Measurements from ENCODE around the gene PKD2L2.
"Not testable (repeated sequence)": the region's sequence is repeated elsewhere in the genome, so short reads cannot be mapped to it uniquely, and the experiment has no call there.

PKD2L2 gene

DNA sequence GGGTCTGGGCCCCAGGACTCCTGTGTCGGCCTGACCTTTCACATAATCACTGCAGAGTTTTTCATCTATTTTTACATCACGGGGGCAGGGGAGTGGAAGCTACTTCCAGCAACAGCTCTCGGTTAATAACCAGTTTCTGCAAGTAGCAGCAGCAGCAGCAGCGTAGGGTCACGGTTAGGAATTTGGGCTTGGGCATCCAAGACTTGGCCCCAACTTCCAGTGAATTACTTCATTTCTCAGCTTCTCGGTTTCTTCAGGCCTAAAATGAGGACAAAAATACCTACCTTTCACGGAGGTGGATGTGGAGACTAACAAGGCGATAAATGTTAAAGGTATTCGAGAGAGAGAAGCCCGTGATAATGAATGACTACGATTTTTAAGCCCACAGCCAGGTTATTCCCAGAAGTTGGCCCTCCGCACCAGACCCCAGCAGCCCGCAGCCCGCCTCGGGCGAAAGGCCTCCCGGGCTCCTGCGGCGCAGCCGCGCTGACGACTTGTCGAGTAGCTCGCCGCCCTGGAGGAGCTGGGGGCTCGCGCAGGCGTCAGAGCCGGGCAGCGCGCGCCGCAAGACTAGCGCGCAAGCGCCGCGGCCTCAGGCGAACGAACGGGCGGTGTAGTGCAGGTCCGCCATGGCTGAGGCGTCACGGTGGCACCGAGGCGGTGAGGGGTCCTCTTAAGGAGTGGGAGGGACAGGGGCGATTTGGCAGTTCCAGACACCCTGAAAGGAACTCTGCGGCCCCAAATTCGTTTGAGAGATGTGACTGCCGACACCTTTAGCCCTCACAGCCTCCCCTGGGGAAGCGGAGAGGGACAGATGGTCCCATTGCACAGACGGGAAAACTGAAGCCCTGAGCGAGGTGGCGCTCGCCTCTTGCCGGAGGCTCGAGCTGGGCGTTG lies at the start of gene PKD2L2:
Gene PKD2L2 (plus strand): TSS at position 595 of the 897 bp plus-strand sequence. CDS start 35 bp downstream, at position 630.
- DNase-seq = peak; percentile 78

DNA sequence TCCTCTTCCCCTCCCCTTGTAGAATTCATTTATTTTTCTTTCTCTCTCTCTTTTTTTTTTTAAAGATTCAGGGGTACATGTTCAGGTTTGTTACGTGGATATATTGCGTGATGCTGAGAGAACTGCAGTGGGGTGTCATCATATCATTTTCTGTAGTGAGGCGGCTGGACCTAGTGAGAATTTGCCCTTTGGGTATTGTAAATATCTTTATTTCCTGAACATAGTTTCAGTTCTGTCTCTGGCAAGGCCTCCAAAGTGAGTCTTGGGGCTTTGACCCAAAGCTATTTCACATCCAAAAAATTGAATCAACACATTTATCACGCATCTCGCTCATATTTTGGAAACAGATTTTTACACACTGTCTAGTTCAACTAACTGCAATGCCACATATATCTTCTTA lies 47.0 kb upstream of the PKD2L2 start:
- no peak for DNase-seq

DNA sequence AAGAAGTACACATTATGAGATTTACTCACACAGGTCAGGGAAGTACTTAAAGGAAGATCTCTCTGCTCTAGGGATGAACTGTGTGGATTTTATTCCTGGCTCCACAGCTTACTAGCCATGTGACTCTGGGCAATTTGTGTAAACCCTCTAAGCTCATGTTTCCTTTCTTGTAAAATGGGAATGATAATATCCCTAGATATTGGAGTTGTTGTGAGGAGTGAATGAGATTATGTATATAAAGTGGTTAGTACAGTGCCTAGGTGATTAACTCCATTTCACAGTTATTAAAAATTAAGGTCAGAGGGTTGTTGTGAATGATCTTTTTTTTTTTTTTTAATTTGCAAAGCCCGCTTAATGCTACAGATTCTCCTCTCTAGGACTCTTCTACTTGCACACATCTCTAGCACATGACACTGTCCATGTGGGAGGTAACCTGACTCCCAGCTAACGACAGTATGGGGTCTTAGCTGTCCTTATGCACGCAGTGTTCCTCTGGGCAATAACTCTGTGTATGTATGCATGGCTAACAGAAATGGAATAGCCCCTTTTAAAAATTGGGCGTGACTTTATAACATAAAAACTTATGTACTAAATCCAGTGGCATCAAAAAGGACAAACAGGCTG lies 45.5 kb upstream of the PKD2L2 start:
- no peak for DNase-seq

DNA sequence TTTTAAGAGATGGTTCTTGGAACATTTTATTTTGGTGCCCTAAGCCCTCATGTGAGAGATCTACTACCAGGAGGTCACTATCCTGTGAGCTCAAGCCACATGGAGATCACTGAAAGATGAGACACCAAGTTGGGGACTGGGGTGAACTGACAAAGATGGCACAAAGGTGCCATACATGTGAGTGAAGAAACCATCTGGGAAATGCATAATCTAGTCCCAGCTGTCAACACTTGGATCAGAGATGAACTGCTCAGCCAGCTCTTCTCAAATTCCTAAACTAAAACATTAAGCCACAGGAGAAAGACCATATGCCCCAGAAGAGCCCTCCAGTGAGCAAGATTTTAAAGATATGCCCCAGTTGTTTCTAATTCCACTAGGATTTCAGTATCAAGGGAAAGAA lies 43.8 kb upstream of the PKD2L2 start:
- no peak for DNase-seq

DNA sequence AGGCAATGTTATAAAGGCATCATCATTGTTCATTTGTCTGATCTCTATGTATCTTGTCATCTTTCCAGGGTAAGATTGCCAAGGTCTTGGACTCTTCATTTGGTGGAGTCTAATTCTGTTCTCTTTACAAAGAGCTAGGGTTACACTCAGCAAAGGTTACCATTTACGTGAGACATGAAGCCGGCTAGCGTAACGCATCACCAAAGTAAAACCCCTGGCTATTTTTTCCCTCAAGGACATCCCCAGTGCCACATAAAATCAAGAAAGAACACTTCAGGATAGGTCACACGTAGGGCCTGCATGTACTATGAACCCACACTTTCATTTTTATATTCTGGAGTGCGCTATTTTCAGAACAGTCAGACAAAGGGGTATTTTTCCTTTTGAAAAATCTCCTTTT lies 41.6 kb upstream of the PKD2L2 start:
- DNase-seq = no peak

DNA sequence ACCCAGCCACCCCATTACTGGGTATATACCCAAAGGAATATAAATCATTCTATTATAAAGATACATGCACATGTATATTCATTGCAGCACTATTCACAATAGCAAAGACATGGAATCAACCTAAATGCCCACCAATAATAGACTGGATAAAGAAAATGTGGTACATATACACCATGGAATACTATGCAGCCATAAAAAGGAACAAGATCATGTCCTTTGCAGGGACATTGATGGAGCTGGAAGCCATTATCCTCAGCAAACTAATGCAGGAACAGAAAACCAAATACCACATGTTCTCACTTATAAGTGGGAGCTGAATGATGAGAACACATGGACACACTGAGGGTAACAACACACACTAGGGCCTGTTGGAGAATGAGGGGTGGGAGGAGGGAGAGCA lies 36.1 kb upstream of the PKD2L2 start:
- not testable (repeated sequence) for DNase-seq

DNA sequence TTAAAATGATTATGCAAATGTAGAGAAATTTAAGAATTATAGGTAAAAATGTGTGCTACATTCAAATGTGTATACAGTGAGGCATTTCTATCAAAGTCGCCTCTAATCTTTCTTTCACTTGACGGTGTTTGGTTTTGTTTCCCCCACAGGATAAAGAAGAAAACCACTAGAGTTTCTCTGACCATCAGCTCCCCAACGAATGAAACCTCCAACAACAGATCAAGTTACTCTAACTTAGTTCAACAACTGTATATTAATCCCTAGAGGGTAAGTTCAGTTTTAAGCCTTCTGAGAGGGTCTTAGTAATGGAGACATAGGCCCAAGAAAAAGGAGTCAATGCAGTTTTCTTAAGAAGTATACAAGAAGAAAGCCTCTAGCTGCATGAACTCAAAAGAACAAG lies 33.1 kb upstream of the PKD2L2 start:
- DNase-seq = no peak

DNA sequence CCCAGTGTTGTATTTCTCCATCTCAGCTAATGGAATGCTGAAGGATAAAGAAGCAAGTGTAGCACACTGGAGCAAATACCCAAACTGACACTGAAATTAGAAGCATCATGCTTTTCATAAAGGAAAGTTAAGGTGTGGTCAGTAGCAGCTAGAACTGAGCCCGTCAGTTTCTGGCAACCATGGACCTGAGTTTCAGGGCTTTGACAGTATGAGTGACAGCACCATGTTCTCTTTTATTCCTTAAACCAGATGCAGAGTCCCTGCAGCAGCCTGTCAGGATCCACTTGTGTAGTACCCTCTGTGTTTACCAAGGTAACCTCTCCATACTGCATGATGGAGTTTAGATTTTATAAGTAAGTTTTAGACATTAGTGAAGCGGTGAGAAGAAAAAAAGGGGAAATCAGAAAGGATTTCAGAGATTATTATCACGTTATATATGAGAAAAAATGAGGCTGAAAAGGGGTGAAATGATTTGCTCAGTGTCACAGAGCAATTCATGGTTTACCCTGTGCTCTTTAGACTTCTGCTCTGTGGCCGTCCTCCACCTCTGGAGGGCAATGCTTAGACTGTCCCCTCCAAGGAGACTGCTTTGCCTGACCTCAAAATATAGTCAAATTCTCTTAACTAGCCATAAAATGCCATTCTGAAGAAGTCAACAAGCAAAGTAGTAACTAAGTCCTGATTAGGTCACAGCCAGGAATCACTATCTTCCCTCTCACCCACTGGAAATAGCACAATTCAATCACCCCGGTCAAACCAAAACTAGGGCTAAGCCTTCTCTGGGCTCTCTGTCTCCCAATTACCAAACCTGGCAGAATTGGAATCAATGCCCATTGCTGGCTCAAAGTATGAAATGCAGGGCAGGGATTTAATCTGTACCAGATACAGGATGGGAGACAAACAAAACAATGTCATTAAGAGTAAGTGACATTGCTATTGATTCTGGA lies 32.1 kb upstream of the PKD2L2 start:
- no peak for DNase-seq

DNA sequence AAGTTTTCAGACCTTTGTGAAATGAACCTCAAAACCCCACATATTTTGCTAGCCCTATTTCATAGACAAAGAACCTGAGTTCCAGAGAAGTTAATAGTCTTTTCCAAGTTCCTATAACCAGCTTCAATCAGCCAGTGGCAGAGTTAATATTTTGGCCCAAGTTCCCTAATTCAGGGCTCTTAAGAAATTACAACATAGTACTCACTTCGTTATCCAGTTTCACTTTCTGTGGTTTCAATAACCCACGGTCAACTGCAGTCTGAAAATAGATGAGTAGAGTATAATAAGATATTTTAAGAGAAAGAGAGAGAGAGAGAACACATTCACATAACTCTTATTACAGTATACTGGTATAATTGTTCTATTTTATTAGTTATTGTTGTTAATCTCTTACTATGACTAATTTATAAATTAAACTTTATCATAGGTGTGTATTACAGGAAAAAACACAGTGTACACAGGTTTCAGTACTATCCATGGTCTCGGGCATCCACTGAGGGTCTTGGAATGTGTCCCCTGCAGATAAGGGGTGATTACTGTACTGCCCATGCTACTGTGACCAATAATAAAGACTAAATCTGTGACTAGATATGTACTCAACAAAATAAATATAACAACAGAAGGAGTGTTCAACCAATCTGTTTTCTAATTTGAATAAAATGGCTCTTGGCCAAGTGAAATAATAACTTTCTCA lies 30.9 kb upstream of the PKD2L2 start:
- no peak for DNase-seq

DNA sequence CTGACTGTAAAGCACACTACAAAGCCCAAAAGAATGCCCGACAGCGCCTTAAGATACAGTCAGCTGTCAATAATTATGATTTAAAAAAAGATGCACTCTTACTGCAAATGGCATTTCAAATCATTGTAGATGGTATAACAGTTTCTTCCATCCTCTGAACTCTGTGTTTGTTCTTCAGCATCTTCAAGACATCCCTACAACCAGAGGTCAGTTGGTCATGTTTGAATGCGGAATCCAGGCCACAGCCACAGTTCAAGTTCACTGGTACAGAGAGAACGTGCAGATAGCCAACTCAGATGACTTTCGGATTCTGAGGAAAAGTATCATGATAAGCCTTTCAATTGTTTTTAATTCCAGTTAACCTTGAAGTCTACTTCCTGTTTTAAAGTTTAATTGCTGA lies 30.3 kb upstream of the PKD2L2 start:
- DNase-seq = no peak

DNA sequence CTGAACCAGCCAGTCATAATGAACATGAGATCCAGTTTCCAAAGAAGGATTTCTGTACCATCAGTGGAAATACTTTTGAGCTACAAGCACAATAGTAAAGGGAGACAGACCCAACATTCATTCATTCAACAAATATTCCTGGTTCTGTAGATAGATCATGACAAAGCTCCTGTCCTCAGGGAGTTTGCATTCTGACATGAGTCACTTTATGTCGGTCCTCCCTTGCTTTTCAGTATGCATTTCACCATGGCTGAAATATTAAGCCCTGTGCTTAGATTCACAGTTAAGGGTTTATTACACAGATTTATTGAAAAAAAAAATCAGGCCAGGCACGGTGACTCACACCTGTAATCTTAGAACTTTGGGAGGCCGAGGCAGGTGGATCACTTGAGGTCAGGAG lies 27.0 kb upstream of the PKD2L2 start:
- no peak for DNase-seq

DNA sequence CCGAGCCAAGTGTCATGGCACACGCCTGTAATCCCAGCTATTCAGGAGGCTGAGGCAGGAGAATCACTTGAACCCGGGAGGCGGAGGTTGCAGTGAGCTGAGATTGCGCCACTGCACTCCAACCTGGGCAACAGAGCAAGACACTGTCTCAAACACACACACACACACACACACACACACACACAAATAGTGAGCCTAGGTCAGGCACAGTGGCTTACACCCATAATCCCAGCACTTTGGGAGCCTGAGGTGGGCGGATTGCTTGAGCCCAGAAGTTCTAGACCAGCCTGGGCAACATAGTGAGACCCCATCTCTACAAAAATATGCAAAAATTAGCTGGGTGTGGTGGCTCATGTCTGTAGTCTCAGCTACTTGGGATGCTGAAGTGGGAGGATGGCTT lies 25.6 kb upstream of the PKD2L2 start:
- DNase-seq = not testable (repeated sequence)

DNA sequence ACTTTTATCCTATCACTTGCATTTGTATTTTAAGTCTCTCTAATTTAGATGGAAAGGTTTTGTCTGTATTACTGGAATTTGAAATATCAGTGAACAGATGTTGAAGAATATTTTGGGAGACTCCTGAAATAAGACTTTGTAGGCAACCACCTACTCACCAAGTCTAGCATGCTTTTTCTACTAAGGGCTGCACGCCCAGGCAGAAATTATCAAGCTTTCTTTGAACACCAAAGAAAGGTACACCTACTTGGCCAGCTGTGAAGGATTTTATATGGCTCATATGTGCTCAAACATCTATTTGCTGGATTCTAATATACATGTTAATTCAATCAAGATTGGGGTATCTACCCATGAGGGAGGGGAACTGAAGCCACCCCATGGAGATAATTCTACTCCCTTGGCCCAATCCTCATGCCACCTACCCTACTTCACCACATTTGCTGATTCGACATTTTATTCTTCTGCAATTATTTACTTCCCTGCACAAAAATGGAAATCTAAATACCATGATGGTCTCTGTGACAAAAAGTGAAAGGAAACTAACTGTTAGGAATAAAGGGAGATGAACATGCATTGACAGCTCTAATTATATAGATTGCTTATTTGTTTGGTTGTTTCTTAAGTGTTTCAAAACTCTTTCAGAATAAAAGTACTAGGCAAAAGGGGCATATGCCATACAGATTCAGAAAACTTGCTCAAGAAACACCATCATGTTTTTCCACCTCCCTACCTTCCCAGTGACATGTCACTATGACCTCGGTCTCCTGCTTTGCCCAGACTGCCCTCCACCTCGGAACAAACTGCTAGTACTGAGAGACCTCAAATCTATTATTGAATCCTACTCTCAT lies 22.5 kb upstream of the PKD2L2 start:
- no peak for DNase-seq

DNA sequence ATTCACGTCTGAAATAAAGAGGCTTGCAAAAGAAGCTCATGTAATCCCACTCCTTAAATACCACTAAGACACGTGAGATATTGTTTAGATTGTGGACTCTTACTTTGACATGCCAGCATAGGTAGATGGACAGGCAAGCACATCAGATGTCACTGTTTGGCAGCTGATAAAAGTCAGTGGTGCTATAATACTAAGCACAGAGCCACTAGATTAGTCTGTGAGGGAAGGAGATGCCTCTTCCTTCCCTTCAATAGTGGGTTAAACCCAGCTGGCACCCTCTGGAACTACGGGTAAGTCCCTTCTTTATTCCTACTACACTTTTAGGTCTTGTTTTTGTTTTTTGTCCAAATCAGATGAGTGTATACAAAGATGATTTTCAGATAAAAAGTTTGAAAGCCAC lies 21.6 kb upstream of the PKD2L2 start, which contains the start of gene MYOT:
Gene MYOT (plus strand): TSS at position 197 of the 400 bp plus-strand sequence. CDS start 2,792 bp downstream, outside the sequence.
- no peak for DNase-seq

DNA sequence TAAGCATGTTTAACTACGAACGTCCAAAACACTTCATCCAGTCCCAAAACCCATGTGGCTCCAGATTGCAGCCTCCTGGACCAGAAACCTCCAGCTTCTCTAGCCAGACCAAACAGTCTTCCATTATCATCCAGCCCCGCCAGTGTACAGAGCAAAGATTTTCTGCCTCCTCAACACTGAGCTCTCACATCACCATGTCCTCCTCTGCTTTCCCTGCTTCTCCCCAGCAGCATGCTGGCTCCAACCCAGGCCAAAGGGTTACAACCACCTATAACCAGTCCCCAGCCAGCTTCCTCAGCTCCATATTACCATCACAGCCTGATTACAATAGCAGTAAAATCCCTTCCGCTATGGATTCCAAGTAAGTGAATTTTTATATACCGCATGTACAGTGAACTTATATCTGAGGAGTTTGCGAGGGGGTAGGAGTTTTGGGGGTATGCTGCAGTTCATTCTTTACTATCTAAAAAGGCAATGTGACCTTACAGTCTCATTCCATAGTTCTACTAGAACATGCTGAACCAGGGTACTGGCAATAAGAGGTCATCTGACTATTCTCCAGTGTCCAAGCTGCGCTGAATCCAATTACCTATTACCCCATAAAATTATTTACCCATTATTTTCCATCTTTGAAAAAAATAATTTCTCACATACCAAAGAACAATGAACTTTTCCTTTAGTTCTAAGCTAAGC lies 18.5 kb upstream of the PKD2L2 start:
- DNase-seq = no peak

DNA sequence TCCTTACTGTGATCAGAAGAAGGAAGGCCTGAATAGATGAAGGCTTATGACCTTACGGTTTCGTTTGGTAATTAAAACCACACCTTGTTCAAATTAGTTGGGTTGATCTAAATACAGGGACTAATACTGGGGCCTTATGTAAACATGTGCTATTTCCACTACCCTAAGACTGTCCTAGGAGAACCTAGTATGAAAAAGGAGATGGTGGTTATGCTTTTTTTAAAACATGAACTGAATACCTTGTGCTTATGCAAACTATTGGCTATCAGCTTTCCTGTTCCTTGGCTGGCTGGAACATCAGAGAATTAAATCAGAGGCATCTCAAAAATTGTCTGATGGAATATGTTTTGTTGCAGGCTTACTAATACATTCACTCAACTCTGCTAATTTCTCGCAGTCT lies 17.7 kb upstream of the PKD2L2 start:
- DNase-seq = no peak

DNA sequence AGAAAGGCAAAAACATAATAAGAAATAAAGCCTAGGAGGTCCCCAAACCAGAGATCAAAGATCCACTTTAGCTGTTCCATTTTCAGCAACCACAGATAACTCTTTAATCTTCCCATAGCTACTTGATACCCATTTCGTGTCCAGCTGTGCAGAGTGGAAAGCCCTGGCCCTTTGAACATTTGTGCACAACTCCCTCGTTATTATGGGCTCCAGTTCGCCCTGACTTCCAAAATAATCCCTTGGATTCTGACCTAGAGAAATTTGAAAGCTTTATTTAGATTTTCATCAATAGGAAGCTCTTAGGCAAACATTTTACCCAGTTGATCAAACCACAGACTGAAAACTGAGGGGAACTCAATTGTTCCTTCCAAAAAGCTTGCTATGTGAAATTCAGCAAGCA lies 16.8 kb upstream of the PKD2L2 start:
- no peak for DNase-seq

DNA sequence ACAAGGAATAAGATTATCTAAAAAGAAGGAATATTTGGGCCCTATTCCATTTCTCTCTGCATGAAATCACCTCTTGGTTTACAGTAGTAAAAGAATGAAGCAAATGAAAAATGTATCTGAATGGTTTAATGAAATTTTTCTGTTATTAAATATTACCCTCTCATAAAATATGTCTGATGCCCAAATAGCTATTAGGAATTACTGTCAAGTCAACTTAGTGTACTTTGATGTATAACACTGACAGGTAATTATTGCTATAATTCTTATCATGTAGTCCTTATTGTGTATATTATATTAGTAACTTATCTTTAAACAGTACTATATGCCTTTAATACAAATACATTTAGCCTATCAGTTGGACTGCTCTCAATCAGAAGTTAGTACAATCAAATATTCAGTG lies 13.2 kb upstream of the PKD2L2 start:
- no peak for DNase-seq

DNA sequence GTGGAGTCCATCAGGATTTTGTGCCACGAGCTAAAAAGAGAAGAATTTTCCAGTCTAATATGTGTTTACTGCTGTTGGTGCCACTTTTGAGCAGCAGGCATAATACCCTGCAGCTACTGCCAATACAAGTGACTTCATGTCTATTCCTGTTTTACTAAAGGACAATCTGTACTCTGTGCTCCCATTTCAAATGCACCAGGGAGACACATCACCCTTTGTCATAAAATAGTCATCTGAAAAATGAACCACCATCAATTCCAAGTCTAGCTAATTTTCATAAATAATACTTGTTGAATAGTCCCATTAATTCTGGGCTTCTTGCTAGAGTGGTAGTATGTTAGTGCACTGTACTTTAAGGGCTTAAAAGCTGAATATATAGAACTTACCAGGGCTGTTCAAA lies 8.9 kb upstream of the PKD2L2 start:
- no peak for DNase-seq

DNA sequence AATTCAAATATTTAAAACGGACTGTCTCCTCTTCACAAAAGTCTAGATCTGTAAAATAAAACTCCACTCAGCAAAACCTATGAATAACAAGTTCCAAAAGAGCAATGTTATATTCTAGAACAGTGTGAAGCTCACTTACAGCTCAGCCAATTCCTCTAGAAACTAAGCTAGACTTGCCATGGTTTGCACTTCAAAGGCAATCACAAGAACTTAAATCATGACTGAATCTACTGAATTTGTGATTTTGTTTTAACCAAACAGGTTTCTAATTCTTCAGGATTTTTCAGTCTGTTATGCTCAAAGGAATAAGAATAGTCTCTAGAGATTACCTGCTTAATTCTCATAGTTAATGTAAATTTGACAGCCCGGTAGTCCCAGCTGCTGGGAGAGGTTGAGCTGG lies 1.4 kb upstream of the PKD2L2 start:
- no peak for DNase-seq

DNA sequence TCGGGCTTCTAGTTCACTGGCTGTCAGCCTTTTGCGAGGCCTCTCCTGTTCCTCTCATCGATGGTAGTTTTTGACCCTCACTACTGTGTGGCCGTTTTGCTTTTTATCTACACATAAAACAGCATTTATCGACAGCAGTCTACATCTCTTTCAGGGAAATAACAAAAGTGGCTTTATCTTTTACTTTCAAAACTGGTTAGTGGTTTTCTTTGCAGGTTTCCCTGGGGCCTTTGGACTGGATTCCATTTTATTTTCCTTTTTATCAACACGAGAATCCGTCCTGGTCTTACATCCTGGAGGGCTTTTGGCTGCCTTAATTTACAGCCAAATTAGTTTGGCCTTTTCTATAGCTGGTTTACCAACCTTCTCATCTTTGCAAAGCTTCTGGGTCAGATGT lies 793 bp upstream of the PKD2L2 start:
- DNase-seq = no peak

Data from stimulated activated naive CD4-positive, alpha-beta T cell treated with Interleukin-2 at 50 U/mL for 16 hours (primary cell).